ENCODE measurements around the gene FRMD4B. TPM values are rescaled to one million over a fixed set of nuclear protein-coding genes. Genes with fewer than 3 reads are reported as not detected.

FRMD4B gene
- total and polyA plus RNA-seq, 4 donors = 16.6 to 96.4 (median 39.0) TPM

- ATAC-seq (ENCODE audit: insufficient read depth, low FRiP score) (peak; percentile 49), DNase-seq (no peak)
- Histone ChIP-seq H3K9ac (ENCODE audit: insufficient read depth in 1 of 2, low read length in 2 of 2) (no peak overlapping the region), H3K27ac (ENCODE audit: low read depth in 1 of 2, low read length in 1 of 2) (no peak overlapping the region), H3K4me1 (ENCODE audit: control insufficient read depth in 5 of 5, insufficient read depth in 5 of 5, low read length in 5 of 5) (peaks cover 0 to 4% (median 0%) of the 10 kb centered on the region in 5 donors), H3K4me3 (no peak overlapping the region), H3K36me3 (ENCODE audit: control insufficient read depth in 4 of 4, insufficient read depth in 4 of 4, low read length in 4 of 4) (peaks cover 0 to 19% (median 12%) of the 10 kb centered on the region in 4 donors), H3K9me3 (ENCODE audit: control insufficient read depth in 4 of 4, insufficient read depth in 3 of 4, low read length in 3 of 4) (no peaks in the 10 kb centered on the region), H3K27me3 (ENCODE audit: control insufficient read depth in 3 of 3, insufficient read depth in 3 of 3, low read length in 2 of 3) (no peaks in the 10 kb centered on the region)
- TF ChIP-seq, protein P1, sequence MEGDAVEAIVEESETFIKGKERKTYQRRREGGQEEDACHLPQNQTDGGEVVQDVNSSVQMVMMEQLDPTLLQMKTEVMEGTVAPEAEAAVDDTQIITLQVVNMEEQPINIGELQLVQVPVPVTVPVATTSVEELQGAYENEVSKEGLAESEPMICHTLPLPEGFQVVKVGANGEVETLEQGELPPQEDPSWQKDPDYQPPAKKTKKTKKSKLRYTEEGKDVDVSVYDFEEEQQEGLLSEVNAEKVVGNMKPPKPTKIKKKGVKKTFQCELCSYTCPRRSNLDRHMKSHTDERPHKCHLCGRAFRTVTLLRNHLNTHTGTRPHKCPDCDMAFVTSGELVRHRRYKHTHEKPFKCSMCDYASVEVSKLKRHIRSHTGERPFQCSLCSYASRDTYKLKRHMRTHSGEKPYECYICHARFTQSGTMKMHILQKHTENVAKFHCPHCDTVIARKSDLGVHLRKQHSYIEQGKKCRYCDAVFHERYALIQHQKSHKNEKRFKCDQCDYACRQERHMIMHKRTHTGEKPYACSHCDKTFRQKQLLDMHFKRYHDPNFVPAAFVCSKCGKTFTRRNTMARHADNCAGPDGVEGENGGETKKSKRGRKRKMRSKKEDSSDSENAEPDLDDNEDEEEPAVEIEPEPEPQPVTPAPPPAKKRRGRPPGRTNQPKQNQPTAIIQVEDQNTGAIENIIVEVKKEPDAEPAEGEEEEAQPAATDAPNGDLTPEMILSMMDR (IDR thresholded peaks at IDR 0.05; ENCODE audit: control extremely low read depth, extremely low read depth) = no peak
- WGBS, 2 donors = 67 to 92% methylated on average over 2 of the region's 2 CpGs
These were observed 85.6 kb downstream of the FRMD4B start for GRCh38 chr3:69300296-69300695.

- no peak for ATAC-seq (ENCODE audit: insufficient read depth, low FRiP score)
These were observed 86.5 kb downstream of the FRMD4B start for GRCh38 chr3:69299344-69299743.

GRCh38 chr3:69297501-69297900 is 88.4 kb downstream of the FRMD4B start:
- DNase-seq = no peak
- H3K9me3 ChIP-seq (ENCODE audit: control insufficient read depth in 4 of 4, insufficient read depth in 3 of 4, low read length in 3 of 4) = no peaks in the 10 kb centered on the region
- H3K27me3 ChIP-seq (ENCODE audit: control insufficient read depth in 3 of 3, insufficient read depth in 3 of 3, low read length in 2 of 3) = no peaks in the 10 kb centered on the region
- H3K27ac ChIP-seq (ENCODE audit: low read depth in 1 of 2, low read length in 1 of 2) = no peak overlapping the region
- no peak overlapping the region for H3K4me3 ChIP-seq
- peaks cover 0 to 8% (median 0%) of the 10 kb centered on the region in 5 donors for H3K4me1 ChIP-seq (ENCODE audit: control insufficient read depth in 5 of 5, insufficient read depth in 5 of 5, low read length in 5 of 5)
- WGBS, 2 donors = 90 to 93% methylated on average over 2 of the region's 2 CpGs
- no peak for ATAC-seq (ENCODE audit: insufficient read depth, low FRiP score)
- no peak overlapping the region for H3K9ac ChIP-seq (ENCODE audit: insufficient read depth in 1 of 2, low read length in 2 of 2)
- TF ChIP-seq, protein P1 (IDR thresholded peaks at IDR 0.05; ENCODE audit: control extremely low read depth, extremely low read depth) = no peak
- peaks cover 0 to 22% (median 12%) of the 10 kb centered on the region in 4 donors for H3K36me3 ChIP-seq (ENCODE audit: control insufficient read depth in 4 of 4, insufficient read depth in 4 of 4, low read length in 4 of 4)

More at GRCh38 chr3:69299344-69299743, 86.5 kb downstream of the FRMD4B start:
- Histone ChIP-seq H3K27ac (ENCODE audit: low read depth in 1 of 2, low read length in 1 of 2) (no peak overlapping the region), H3K36me3 (ENCODE audit: control insufficient read depth in 4 of 4, insufficient read depth in 4 of 4, low read length in 4 of 4) (peaks cover 0 to 20% (median 12%) of the 10 kb centered on the region in 4 donors), H3K4me1 (ENCODE audit: control insufficient read depth in 5 of 5, insufficient read depth in 5 of 5, low read length in 5 of 5) (peaks cover 0 to 5% (median 0%) of the 10 kb centered on the region in 5 donors), H3K9ac (ENCODE audit: insufficient read depth in 1 of 2, low read length in 2 of 2) (no peak overlapping the region), H3K27me3 (ENCODE audit: control insufficient read depth in 3 of 3, insufficient read depth in 3 of 3, low read length in 2 of 3) (no peaks in the 10 kb centered on the region), H3K4me3 (no peak overlapping the region), H3K9me3 (ENCODE audit: control insufficient read depth in 4 of 4, insufficient read depth in 3 of 4, low read length in 3 of 4) (no peaks in the 10 kb centered on the region)
- TF ChIP-seq, protein P1 (IDR thresholded peaks at IDR 0.05; ENCODE audit: control extremely low read depth, extremely low read depth) = no peak
- DNase-seq = no peak
- WGBS, 2 donors = 64 to 74% methylated on average over 3 of the region's 3 CpGs

DNA sequence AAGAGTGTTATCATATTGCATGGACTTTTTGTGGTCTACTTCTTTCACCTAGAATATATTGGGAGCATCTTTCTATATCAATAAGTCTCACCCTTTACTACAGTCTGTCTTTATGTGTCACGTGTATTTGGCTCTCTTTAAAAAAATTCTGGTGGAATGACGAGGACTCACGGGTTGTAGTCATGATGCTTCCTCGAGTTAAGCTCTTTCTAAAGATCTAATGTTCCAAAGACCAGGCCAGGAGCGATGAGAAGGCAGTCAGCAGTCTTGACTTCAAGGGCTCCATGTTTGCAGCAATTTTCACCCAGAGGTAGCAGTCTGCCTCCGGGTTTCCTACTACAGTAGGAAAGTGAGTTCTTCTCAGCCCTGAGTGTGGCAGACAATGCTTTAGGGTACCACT is 88.9 kb downstream of the FRMD4B start:
- Histone ChIP-seq H3K27ac (ENCODE audit: low read depth in 1 of 2, low read length in 1 of 2) (no peak overlapping the region), H3K9ac (ENCODE audit: insufficient read depth in 1 of 2, low read length in 2 of 2) (no peak overlapping the region), H3K4me3 (no peak overlapping the region), H3K9me3 (ENCODE audit: control insufficient read depth in 4 of 4, insufficient read depth in 3 of 4, low read length in 3 of 4) (no peaks in the 10 kb centered on the region), H3K36me3 (ENCODE audit: control insufficient read depth in 4 of 4, insufficient read depth in 4 of 4, low read length in 4 of 4) (peaks cover 0 to 22% (median 12%) of the 10 kb centered on the region in 4 donors), H3K4me1 (ENCODE audit: control insufficient read depth in 5 of 5, insufficient read depth in 5 of 5, low read length in 5 of 5) (peaks cover 0 to 8% (median 0%) of the 10 kb centered on the region in 5 donors), H3K27me3 (ENCODE audit: control insufficient read depth in 3 of 3, insufficient read depth in 3 of 3, low read length in 2 of 3) (no peaks in the 10 kb centered on the region)
- DNase-seq (no peak), ATAC-seq (ENCODE audit: insufficient read depth, low FRiP score) (no peak)
- TF ChIP-seq, protein P1 (IDR thresholded peaks at IDR 0.05; ENCODE audit: control extremely low read depth, extremely low read depth) = no peak
- WGBS, 2 donors = 88 to 92% methylated on average over 6 of the region's 6 CpGs
